Activated CD8-positive, alpha-beta memory T cell treated with anti-CD3 and anti-CD28 coated beads for 4 hours (primary cell): ENCODE results near the gene LRRC57.

Experiments used
- DNase-seq, 2 donors: peaks; one replicate each; pipeline ENCODE4 v3.0.0-alpha.2; 2020; ENCODE audit warnings: low read depth in 2 of 2

LRRC57 gene

DNA sequence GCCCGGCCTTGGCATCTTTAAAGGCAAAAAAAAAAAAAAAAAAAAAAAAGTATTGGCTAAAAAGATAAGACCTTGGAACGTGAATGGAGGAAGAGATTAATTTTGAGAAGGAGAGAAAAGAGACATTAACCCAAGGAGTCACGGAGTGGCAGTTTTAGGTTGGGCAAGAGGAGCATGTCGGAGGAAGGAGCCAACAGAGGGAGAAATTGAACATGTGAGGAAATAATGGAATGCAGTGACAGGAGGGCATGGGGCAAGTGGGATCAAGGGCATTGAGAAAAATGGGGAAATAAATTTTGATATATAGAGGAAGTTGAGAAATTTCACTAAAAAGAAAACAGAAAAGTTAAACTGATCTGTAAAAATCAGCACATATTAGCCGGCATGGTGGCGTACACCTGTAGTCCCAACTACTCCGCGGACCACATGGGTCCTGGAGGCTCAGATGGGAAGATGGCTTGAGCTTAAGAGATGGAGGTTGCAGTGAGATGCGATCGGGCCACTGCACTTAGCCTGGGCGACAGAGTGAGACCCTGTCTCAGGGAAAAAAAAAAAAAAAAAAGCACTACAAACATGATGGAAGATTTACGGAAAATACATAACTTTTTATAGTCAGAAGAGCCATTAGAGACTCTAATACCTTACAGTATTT, 1.3 kb upstream of the LRRC57 start:
- DNase-seq, result no peak

GRCh38 chr15:42549032-42549491, 469 bp upstream of the LRRC57 start:
- DNase-seq, result no peak

DNA sequence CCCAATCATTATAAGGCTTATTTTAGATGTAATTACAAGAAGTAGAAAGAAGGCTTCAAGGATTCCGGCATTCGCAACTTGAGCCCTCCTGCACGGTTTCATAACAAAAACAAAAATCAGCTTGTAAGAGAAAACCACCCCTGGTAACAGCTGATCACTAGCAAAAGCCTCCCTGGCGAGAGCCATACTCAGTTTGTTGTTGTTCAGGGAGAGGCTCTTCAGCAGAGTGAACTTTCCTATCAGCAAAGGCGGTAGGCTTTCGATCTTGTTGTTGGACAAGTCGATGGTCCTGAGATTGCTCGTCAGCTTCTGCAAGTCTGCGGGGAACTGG, 710 bp downstream of the LRRC57 start:
- no peak for DNase-seq

DNA sequence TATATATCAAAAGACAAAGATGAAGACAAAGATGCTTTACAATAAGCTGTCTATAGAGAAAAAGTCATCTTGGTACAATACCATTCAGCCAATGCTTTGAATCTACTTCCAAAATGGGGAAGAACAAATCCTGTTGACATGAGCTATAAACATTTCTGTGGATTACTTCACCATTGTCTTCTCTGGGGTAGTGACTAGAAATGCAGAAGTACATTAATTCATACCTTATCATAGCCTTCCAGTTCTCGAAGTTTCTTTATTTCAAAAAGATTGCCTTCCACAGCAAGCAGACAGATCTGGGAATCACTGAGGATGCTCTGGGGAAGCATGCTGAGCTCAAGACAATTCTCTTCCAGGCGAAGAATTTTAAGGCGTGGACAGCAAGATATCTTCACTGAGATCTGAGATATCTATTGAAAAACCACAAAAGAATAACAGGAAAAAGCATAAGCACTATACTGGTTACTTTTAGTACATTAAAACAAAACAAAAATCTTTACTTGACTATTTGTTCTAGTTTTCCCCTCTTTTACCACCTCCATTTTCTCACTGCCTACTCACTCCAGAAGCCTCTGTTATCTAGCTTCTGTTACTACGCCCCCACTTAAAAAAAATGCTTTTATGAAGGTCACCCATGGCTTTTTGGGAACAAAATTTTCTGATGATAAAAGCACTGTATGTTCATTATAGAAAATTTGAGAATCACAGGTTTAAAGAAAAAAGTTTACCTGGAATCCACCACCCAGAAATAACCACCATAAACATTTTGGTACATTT, 3.6 kb downstream of the LRRC57 start:
- no peak for DNase-seq

DNA sequence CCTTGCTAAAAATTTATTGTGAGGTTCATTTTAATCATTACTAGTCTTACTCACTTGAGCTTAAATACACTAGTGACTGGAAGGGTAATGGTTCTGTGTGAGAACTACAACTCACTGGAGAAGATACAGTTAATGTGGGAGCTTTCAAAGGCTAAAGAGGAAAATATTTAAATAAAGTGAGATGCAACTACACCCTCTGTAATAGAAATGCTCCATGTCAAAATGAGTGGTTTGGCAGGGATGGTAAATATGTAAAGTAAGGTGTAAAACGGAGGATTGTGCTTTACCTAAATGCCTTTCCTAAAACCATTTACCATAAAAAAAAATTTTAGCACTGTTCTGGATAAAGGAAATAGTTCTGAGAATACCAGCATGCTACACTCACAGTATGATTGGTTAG, 15.3 kb downstream of the LRRC57 start:
- DNase-seq, result no peak

GRCh38 chr15:42528970-42529369, 19.6 kb downstream of the LRRC57 start:
- no peak for DNase-seq

DNA sequence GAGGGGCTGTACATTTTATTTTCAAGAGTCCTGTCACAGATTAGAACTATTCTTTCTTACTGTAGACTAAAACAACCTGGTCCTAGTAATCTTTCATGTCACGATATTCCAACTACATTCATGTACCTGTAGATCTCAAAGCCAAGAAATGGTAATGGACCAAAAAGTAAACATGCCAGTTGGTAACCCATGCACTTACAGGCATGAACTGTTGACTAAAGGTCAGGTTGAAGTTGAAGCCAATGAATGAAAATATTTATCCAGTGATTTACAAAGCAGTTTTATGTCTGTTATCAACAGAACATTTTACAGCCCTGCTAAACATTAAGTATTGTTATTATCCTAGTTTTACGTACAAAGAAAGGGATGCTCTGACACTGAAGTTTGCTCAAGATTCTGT, 25.3 kb downstream of the LRRC57 start:
- no peak for DNase-seq

- no peak for DNase-seq
Observed at GRCh38 chr15:42511007-42511391, 37.6 kb downstream of the LRRC57 start.

GRCh38 chr15:42510258-42511006, 38.2 kb downstream of the LRRC57 start:
- DNase-seq, result no peak

GRCh38 chr15:42508263-42508690, 40.3 kb downstream of the LRRC57 start:
- no peak for DNase-seq

- DNase-seq, result no peak
Observed at GRCh38 chr15:42507514-42507913, 41.1 kb downstream of the LRRC57 start.

- DNase-seq, result no peak
Observed at GRCh38 chr15:42504631-42505030, 44.0 kb downstream of the LRRC57 start.

GRCh38 chr15:42503825-42504224, 44.8 kb downstream of the LRRC57 start:
- no peak for DNase-seq

DNA sequence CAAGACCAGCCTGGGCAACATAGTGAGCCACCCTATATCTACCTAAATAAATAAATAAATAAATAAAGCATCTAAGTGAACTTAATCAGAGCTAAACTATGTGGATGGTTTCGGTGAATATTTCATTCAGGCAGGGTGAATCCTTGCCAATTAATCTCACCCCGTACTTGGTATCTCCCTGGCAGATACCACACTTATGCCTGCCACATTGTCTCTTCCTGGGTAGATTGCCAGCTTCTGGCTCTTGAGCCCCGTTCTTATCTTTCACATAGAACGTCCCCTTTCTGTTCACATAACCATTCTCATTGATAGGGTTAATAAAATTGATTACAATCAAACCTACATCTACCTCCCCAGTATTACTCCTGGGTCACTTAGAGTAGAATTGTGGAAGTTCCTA, 46.1 kb downstream of the LRRC57 start:
- no peak for DNase-seq

- no peak for DNase-seq
Observed at GRCh38 chr15:42499858-42500609, 48.6 kb downstream of the LRRC57 start.

DNA sequence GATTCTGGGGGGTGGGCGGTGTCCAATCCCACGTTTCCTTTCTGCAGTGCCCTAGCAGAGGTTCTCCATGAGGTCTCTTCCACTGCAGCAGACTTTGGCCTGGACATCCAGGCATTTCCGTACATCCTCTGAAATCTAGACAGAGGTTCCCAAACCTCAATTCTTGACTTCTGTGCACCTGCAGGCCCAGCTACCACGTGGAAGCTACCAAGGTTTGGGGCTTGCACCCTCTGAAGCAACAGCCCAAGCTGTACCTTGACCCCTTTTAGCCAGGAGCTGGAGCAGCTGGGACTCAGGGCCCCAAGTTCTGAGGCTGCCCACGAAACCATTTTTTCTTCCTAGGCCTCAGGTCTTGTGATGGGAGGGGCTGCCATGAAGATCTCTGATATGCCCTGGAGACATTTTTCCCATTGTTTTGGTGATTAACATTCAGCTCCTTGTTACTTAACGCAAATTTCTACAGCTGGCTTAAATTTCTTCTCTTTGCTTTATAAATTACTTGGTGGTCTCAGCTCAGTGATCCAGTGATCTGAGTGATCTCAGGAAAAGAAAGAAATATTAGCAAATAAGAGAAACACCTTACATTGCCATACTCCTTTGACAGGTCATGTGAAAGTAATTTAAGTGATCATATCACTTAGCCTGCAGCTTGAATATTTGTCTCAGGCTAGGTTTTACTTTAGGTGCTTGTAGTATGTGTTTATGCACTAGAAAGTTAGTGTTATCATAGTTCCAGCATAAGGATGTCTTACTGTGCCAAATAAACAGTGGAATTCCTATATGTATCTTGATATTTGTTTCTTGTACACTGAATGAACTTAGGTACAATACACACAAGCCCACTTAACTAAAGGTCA, 50.2 kb downstream of the LRRC57 start:
- DNase-seq, result no peak

DNA sequence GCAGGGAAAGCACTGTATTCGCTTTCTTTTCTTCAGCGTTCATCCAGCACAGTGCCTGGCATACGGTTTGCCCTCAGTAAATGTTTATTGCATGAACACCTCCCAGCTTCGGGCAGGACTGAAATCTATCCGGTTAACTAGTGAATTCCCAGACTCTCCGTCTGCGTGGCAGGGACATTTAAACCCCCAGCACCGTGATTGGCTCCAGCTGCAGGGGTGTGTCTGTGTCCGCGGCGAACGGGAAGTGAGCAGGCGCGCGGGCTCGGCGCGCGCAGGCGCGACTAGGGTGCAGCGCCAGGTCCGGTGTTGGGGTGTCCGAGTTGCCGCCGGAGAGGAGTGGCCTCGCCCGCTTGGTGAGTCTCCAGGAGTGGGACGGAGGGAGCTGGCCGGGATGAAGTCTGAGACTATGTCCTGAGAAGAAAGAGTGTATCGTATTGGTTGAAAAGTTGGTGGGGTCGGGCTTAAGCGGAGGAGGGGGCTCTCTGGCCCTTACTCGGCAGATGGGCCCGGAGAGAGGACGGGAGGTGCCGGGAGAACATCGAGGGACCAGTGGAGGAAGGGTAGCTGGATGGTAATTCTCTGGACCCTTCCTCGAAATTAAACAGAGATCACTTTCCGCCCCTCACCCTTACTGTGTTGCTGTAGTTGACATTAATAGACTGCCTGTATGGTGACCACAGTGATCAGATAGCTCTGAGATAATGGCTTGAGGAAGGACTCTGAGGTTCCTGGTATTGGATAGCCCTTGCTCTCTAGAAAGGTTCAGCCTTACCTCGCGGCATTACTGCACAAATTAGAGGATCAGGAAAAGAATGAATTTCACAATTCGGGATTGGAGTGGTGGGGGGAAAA, 53.0 kb downstream of the LRRC57 start, which contains the start of gene SNAP23:
SNAP23 (plus strand) TSS at position 274 of the 852 bp plus-strand sequence. CDS start 16,213 bp downstream, outside the sequence.
- peak; percentile 60 to 62 for DNase-seq

GRCh38 chr15:42494998-42495360, 53.6 kb downstream of the LRRC57 start:
- peak; percentile 17 to 26 for DNase-seq

DNA sequence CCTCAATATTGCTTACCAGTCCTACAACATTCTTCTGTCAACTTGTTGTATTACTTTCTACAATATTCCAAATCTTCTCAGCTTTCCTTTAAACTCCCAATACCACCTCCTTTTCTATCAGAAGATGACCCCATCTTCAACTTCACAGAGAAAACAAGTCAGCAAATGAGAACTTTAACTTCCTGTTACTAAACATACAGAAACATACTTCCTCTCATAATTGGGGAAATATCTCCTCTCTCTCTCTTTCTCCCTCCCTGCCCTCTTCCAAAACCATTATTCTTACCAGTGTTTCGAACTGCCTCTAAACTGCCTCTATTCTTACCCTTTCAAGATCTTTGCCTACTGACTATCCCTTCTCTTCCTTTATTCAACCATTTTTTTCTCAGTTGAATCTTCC, 54.9 kb downstream of the LRRC57 start:
- no peak for DNase-seq
